Tibial nerve (tissue), 4 donors: ENCODE data around the gene ZNF516. TPM values are rescaled to one million over a fixed set of nuclear protein-coding genes. Genes with fewer than 3 reads are reported as not detected.

Experiments
- DNase-seq, 2 donors: peaks; one replicate each; pipeline ENCODE4 v3.0.0-alpha.2; 2019; ENCODE audit warnings: low spot score in 2 of 2
- H3K27ac ChIP-seq, 4 donors: fragments of 200-600 bp; sonication (generic) in 3 of 4; one replicate each; pipeline ENCODE4 v1.5.1; 2017 to 2019; ENCODE audit warnings: mild to moderate bottlenecking in 1 of 4
- H3K27me3 ChIP-seq, 2 donors: fragments of 200-600 bp; sonication (generic) in 1 of 2; one replicate each; pipeline versions ENCODE4 v1.5.1 to v1.6.0; 2017 to 2019
- H3K36me3 ChIP-seq, 3 donors: fragments of 200-600 bp; sonication (generic); one replicate each; pipeline ENCODE4 v1.5.1; 2018 to 2019
- H3K4me1 ChIP-seq, 4 donors: fragments of 200-600 bp; sonication (generic) in 3 of 4; one replicate each; pipeline ENCODE4 v1.5.1; 2017 to 2019
- H3K4me3 ChIP-seq, 4 donors: fragments of 200-600 bp; sonication (generic) in 3 of 4; one replicate each; pipeline ENCODE4 v1.5.1; 2017 to 2019; ENCODE audit warnings: mild to moderate bottlenecking in 1 of 4, moderate library complexity in 1 of 4
- H3K9me3 ChIP-seq, 4 donors: fragments of 200-600 bp; sonication (generic) in 3 of 4; one replicate each; pipeline ENCODE4 v1.5.1; 2017 to 2019
- EP300 ChIP-seq, 2 donors: sonication (generic); formaldehyde crosslinking; IDR thresholded peaks; one replicate each; pipeline ENCODE4 v1.6.1; 2017; ENCODE audit warnings: antibody characterized with exemption in 2 of 2, mild to moderate bottlenecking in 1 of 2
- POLR2A ChIP-seq, 2 donors: fragments of 450-650 bp; IDR thresholded peaks; one replicate each; pipeline ENCODE4 v1.6.1; 2017; ENCODE audit warnings: antibody characterized with exemption in 2 of 2, mild to moderate bottlenecking in 2 of 2, moderate library complexity in 2 of 2
- WGBS, 2 donors: methylation state at CpG; one replicate each; pipeline ENCODE4 v1.1.5; 2018; 5-methylcytosine and 5-hydroxymethylcytosine counted together
- total RNA-seq, 4 donors: library from RNA; depleted of rRNA; stranded (reverse); fragments of >200 nt; gene quantifications; one replicate each; pipeline ENCODE4 v1.1.0, GENCODE V29; 2016
- TF ChIP-seq, protein P1 (sequence below), 5 experiments: fragments of 200-600 bp in 3 of 5; fragments of 450-650 bp in 2 of 5; sonication (generic) in 3 of 5; IDR thresholded peaks; one replicate each; pipeline ENCODE4 v1.5.1; 2016 to 2019; ENCODE audit warnings: antibody characterized with exemption in 5 of 5, mild to moderate bottlenecking in 3 of 5, moderate library complexity in 2 of 5

The ZNF516 gene
- total RNA-seq, 4 donors from 2014 or later = 31.4 to 63.0 (median 45.5) TPM

GRCh38 chr18:76518860-76519538, 24.0 kb upstream of the ZNF516 start:
- TF ChIP-seq EP300 (IDR thresholded peaks at IDR 0.05) = peak in 1 of 2 donors; percentile 13
- TF ChIP-seq, protein P1, sequence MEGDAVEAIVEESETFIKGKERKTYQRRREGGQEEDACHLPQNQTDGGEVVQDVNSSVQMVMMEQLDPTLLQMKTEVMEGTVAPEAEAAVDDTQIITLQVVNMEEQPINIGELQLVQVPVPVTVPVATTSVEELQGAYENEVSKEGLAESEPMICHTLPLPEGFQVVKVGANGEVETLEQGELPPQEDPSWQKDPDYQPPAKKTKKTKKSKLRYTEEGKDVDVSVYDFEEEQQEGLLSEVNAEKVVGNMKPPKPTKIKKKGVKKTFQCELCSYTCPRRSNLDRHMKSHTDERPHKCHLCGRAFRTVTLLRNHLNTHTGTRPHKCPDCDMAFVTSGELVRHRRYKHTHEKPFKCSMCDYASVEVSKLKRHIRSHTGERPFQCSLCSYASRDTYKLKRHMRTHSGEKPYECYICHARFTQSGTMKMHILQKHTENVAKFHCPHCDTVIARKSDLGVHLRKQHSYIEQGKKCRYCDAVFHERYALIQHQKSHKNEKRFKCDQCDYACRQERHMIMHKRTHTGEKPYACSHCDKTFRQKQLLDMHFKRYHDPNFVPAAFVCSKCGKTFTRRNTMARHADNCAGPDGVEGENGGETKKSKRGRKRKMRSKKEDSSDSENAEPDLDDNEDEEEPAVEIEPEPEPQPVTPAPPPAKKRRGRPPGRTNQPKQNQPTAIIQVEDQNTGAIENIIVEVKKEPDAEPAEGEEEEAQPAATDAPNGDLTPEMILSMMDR (IDR thresholded peaks at IDR 0.05) = no peak
- no peak for TF ChIP-seq POLR2A (IDR thresholded peaks at IDR 0.05)
- WGBS, 2 donors = 19 to 36% methylated on average over 18 of the region's 18 CpGs
- Histone ChIP-seq H3K27ac (peak overlapping the region; percentile 62 to 85 (median 74)), H3K36me3 (no peaks in the 10 kb centered on the region), H3K27me3 (no peaks in the 10 kb centered on the region), H3K4me1 (peaks cover 0 to 17% (median 2%) of the 10 kb centered on the region in 4 donors), H3K9me3 (no peaks in the 10 kb centered on the region), H3K4me3 (peak overlapping the region; percentile 20 to 49 (median 36))
- DNase-seq = no peak

- DNase-seq = peak; percentile 34 to 39
- WGBS, 2 donors = 14 to 17% methylated on average over 25 of the region's 25 CpGs
- peaks cover 0 to 17% (median 2%) of the 10 kb centered on the region in 4 donors for H3K4me1 ChIP-seq
- H3K27me3 ChIP-seq = no peaks in the 10 kb centered on the region
- H3K9me3 ChIP-seq = no peaks in the 10 kb centered on the region
- H3K27ac ChIP-seq = peak overlapping the region; percentile 62 to 85 (median 74)
- H3K36me3 ChIP-seq = no peaks in the 10 kb centered on the region
- peak overlapping the region; percentile 20 to 49 (median 36) for H3K4me3 ChIP-seq
- TF ChIP-seq EP300 (IDR thresholded peaks at IDR 0.05) = no peak
- TF ChIP-seq, protein P1 (IDR thresholded peaks at IDR 0.05) = peak in 1 of 5 experiments; percentile 28
These were observed 23.2 kb upstream of the ZNF516 start for GRCh38 chr18:76518123-76518859.

DNA sequence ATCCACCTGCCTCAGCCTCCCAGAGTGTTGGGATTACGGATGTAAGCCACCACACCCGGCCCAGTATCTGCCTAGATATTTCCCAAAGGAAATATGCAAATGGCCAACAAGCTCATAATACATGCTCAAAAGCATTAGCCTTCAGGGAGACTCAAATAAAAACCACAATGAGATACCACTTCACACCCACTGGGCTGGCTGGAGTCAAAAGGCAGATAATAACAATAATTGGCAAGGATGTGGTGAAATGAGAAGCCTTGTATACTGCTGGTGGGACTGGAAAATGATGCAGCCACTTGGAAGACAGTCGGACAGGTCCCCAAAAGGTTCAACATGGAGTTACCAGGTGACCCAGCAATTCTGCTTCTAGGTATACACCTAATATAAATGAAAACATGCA, 20.5 kb upstream of the ZNF516 start:
- Histone ChIP-seq H3K36me3 (no peaks in the 10 kb centered on the region), H3K4me3 (no peak overlapping the region), H3K9me3 (no peaks in the 10 kb centered on the region), H3K4me1 (peaks cover 0 to 11% (median 2%) of the 10 kb centered on the region in 4 donors), H3K27me3 (no peaks in the 10 kb centered on the region), H3K27ac (no peak overlapping the region)
- 82 to 91% methylated on average over 3 of the region's 3 CpGs for WGBS, 2 donors
- TF ChIP-seq EP300 (IDR thresholded peaks at IDR 0.05) (no peak), POLR2A (IDR thresholded peaks at IDR 0.05) (no peak)
- TF ChIP-seq, protein P1 (IDR thresholded peaks at IDR 0.05) = no peak
- DNase-seq = no peak

DNA sequence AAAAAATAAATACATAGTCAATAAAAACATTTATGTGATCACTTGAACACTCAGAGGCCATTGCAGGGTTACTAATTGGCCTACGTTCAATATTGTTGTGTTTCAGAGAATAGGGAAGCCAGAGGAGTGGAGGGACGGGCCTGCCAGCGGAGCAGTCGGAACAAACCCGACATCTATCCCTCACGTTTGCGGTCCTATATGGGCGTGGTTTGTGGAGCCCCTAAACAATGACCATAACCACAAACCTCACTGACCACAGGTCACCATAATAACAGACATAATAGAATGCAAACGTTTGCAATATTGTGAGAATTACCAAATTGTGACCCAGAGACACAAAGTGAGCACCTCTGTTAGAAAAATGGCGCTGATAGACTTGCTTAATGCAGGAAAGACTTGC, 19.5 kb upstream of the ZNF516 start:
- Histone ChIP-seq H3K27ac (no peak overlapping the region), H3K36me3 (no peaks in the 10 kb centered on the region), H3K4me1 (peaks cover 0 to 4% (median 2%) of the 10 kb centered on the region in 4 donors), H3K4me3 (no peak overlapping the region), H3K9me3 (no peaks in the 10 kb centered on the region), H3K27me3 (no peaks in the 10 kb centered on the region)
- DNase-seq = no peak
- TF ChIP-seq EP300 (IDR thresholded peaks at IDR 0.05) (no peak), POLR2A (IDR thresholded peaks at IDR 0.05) (no peak)
- TF ChIP-seq, protein P1 (IDR thresholded peaks at IDR 0.05) = no peak
- WGBS, 2 donors = 84 to 86% methylated on average over 10 of the region's 10 CpGs

DNA sequence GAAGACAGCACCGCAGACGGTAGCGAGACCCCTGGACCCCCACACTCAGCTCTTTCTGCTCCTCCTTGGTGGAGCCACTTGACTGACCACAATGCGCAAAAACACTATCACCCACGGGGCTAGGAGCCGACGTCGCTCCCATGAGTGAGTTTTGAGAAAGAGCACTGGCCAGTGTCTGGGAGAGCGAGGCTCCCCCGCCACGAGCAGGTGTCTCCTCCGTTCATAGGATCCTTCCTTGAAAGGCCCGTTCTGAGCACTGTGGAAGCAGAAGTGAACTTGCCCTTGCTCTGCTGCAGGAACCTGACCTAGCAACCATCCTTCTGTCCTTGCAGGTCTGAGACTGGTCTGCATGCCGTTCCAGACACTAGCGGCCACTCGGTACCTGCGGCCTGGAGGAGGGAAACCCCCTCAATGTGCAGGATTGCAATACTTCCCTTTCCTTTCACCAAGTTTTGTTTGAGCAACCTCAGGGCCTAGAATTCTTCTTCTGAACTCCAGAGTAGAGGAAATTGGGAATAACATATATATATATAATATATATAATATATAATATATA, 12.9 kb upstream of the ZNF516 start:
- Histone ChIP-seq H3K27ac (no peak overlapping the region), H3K36me3 (no peaks in the 10 kb centered on the region), H3K4me3 (no peak overlapping the region), H3K9me3 (no peaks in the 10 kb centered on the region), H3K4me1 (no peaks in the 10 kb centered on the region), H3K27me3 (no peaks in the 10 kb centered on the region)
- TF ChIP-seq EP300 (IDR thresholded peaks at IDR 0.05) (no peak), POLR2A (IDR thresholded peaks at IDR 0.05) (no peak)
- TF ChIP-seq, protein P1 (IDR thresholded peaks at IDR 0.05) = no peak
- no peak for DNase-seq
- 88 to 93% methylated on average over 17 of the region's 17 CpGs for WGBS, 2 donors
